Measurements from ENCODE around the gene RABGAP1L.

Gene RABGAP1L

DNA sequence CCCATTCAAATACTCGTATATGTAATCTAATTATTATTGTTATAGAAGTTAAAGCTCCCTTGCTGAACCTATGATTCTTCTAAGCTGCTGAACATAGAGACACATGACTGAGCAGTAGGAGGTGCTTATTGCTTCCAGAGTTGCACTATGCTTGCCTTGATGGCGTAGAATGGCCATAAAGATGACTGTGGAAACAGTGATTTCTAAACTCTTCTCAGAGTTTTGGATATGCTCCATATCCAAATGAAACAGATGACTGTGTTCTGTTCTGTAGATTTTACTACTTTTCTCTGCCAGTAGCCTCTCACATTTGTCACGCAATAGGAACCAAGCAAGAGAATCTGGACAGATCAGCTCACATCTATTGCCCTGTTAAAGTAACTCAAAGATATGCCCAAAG lies 752.3 kb downstream of the RABGAP1L start:
- Histone ChIP-seq H3K9me2 (replicated peaks; ENCODE audit: insufficient read depth, low read length) (no peaks in the 10 kb centered on the region), H4K20me1 (ENCODE audit: low read depth, low read length) (no peaks in the 10 kb centered on the region), H2AFZ (ENCODE audit: low read depth, low read length, severe bottlenecking) (no peak overlapping the region), H3F3A (ENCODE audit: insufficient read depth) (0 out of 2 replicates have a peak, but pooled peaks cover 6% of the 10 kb centered on the region), H3K4me3 (ENCODE audit: insufficient read depth, low read length, poor library complexity, severe bottlenecking) (no peak overlapping the region), H3K9ac (ENCODE audit: low read length) (no peak overlapping the region), H3K79me2 (ENCODE audit: insufficient read depth, low read length) (peaks cover 18% of the 10 kb centered on the region), H3K27ac (ENCODE audit: low read depth, low read length) (no peak overlapping the region), H3K9me3 (ENCODE audit: insufficient read depth, low read length) (no peaks in the 10 kb centered on the region), H3K36me3 (ENCODE audit: low read length) (no peaks in the 10 kb centered on the region; the same call in 1 of the 2 replicates), H3K4me2 (ENCODE audit: low read depth, low read length, poor library complexity, severe bottlenecking) (no peak overlapping the region), H3K27me3 (ENCODE audit: low read length) (no peaks in the 10 kb centered on the region)
- no peak for TF ChIP-seq EZH2phosphoT487 (conservative IDR thresholded peaks at IDR 0.05; ENCODE audit: low read length)
- TF ChIP-seq, protein P1, sequence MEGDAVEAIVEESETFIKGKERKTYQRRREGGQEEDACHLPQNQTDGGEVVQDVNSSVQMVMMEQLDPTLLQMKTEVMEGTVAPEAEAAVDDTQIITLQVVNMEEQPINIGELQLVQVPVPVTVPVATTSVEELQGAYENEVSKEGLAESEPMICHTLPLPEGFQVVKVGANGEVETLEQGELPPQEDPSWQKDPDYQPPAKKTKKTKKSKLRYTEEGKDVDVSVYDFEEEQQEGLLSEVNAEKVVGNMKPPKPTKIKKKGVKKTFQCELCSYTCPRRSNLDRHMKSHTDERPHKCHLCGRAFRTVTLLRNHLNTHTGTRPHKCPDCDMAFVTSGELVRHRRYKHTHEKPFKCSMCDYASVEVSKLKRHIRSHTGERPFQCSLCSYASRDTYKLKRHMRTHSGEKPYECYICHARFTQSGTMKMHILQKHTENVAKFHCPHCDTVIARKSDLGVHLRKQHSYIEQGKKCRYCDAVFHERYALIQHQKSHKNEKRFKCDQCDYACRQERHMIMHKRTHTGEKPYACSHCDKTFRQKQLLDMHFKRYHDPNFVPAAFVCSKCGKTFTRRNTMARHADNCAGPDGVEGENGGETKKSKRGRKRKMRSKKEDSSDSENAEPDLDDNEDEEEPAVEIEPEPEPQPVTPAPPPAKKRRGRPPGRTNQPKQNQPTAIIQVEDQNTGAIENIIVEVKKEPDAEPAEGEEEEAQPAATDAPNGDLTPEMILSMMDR (IDR thresholded peaks at IDR 0.05; ENCODE audit: insufficient read depth, low read length, poor library complexity, severe bottlenecking) = no peak

- Histone ChIP-seq H3K9me2 (replicated peaks; ENCODE audit: insufficient read depth, low read length) (no peaks in the 10 kb centered on the region), H3K27me3 (ENCODE audit: low read length) (no peaks in the 10 kb centered on the region), H3K27ac (ENCODE audit: low read depth, low read length) (no peak overlapping the region), H3F3A (ENCODE audit: insufficient read depth) (0 out of 2 replicates have a peak, but pooled peaks cover 3% of the 10 kb centered on the region), H3K9me3 (ENCODE audit: insufficient read depth, low read length) (no peaks in the 10 kb centered on the region), H3K4me2 (ENCODE audit: low read depth, low read length, poor library complexity, severe bottlenecking) (no peak overlapping the region), H2AFZ (ENCODE audit: low read depth, low read length, severe bottlenecking) (no peak overlapping the region), H3K36me3 (ENCODE audit: low read length) (no peaks in the 10 kb centered on the region; the same call in 1 of the 2 replicates), H4K20me1 (ENCODE audit: low read depth, low read length) (no peaks in the 10 kb centered on the region), H3K9ac (ENCODE audit: low read length) (no peak overlapping the region), H3K4me3 (ENCODE audit: insufficient read depth, low read length, poor library complexity, severe bottlenecking) (no peak overlapping the region), H3K79me2 (ENCODE audit: insufficient read depth, low read length) (peaks cover 20% of the 10 kb centered on the region)
- no peak for TF ChIP-seq EZH2phosphoT487 (conservative IDR thresholded peaks at IDR 0.05; ENCODE audit: low read length)
- TF ChIP-seq, protein P1 (IDR thresholded peaks at IDR 0.05; ENCODE audit: insufficient read depth, low read length, poor library complexity, severe bottlenecking) = no peak
Measured at GRCh38 chr1:174912264-174912663, 752.9 kb downstream of the RABGAP1L start.

- Histone ChIP-seq H3K4me2 (ENCODE audit: low read depth, low read length, poor library complexity, severe bottlenecking) (no peak overlapping the region), H3F3A (ENCODE audit: insufficient read depth) (0 out of 2 replicates have a peak, but pooled peaks cover 3% of the 10 kb centered on the region), H3K27ac (ENCODE audit: low read depth, low read length) (no peak overlapping the region), H2AFZ (ENCODE audit: low read depth, low read length, severe bottlenecking) (no peak overlapping the region), H3K36me3 (ENCODE audit: low read length) (no peaks in the 10 kb centered on the region; the same call in 1 of the 2 replicates), H3K79me2 (ENCODE audit: insufficient read depth, low read length) (peaks cover 23% of the 10 kb centered on the region), H3K27me3 (ENCODE audit: low read length) (no peaks in the 10 kb centered on the region), H3K9me2 (replicated peaks; ENCODE audit: insufficient read depth, low read length) (no peaks in the 10 kb centered on the region), H3K4me3 (ENCODE audit: insufficient read depth, low read length, poor library complexity, severe bottlenecking) (no peak overlapping the region), H4K20me1 (ENCODE audit: low read depth, low read length) (no peaks in the 10 kb centered on the region), H3K9me3 (ENCODE audit: insufficient read depth, low read length) (no peaks in the 10 kb centered on the region), H3K9ac (ENCODE audit: low read length) (no peak overlapping the region)
- no peak for TF ChIP-seq EZH2phosphoT487 (conservative IDR thresholded peaks at IDR 0.05; ENCODE audit: low read length)
- TF ChIP-seq, protein P1 (IDR thresholded peaks at IDR 0.05; ENCODE audit: insufficient read depth, low read length, poor library complexity, severe bottlenecking) = no peak
Measured at GRCh38 chr1:174913225-174913903, 754.0 kb downstream of the RABGAP1L start.
